Stimulated activated CD4-positive, alpha-beta T cell treated with anti-CD3 and anti-CD28 coated beads, TNF-alpha, amount 100 ng/mL, for 1 hour (primary cell): ENCODE data around the gene PAM.

Source experiments
- DNase-seq, 3 donors: peaks; one replicate each; pipeline ENCODE4 v3.0.0-alpha.2; 2020; ENCODE audit warnings: low read depth in 3 of 3, low spot score in 1 of 3

PAM gene

GRCh38 chr5:102856389-102856777 is 101.3 kb downstream of the PAM start:
- DNase-seq: no peak

DNA sequence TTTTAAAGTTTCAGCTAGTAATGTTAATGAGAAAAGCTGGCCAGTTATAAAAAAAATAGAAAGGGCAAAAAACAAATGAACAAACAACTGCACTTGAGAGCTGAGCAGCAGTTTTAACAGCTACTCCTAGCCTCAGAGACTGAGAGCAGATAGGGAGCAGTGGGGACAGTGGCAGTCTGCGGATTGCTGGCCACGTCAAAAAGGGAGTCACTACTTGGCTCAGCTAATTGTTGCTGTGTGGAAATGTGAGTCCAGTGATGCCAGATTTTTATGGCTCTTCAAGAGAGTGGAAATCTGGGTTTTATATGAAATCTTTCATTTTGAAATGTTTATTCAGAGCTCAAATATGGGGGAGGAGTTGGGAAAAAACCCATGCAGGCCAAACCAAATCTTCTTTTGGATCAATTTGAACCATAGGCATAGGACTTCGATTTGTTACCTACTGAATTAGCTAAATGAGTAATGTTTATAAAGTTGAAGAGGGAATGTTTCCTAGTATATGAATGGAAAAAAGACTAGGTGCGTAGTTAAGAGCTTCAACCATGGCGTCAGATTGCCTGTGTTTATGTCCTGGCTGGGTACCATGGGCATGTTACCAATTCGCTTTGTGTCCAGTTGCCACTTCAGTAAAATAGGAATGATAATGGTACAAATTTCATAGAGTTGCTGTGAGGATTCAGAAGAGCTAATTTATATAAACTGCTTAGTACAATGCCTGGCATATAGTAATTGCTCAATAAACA is 102.1 kb downstream of the PAM start:
- no peak for DNase-seq

- DNase-seq: no peak
Observed at GRCh38 chr5:102858221-102858620, 103.1 kb downstream of the PAM start.

DNA sequence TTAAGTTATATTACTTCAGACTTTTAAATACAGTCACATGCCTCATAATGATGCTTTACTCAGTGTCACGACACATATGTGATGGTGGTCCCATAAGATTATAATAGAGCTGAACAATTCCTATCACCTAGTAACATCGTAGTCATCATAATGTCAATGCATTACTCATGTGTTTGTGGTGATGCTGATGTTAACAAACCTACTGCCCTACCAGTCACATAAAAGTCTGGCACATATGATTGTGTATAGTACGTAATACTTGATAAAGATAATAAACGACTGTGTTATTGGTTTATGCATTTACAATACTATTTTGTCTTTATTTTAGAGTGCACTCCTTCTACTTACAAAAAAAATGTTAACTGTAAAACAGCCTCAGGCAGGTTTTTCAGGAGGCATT is 103.7 kb downstream of the PAM start:
- no peak for DNase-seq

- no peak for DNase-seq
Observed at GRCh38 chr5:102860035-102860434, 104.9 kb downstream of the PAM start.

DNA sequence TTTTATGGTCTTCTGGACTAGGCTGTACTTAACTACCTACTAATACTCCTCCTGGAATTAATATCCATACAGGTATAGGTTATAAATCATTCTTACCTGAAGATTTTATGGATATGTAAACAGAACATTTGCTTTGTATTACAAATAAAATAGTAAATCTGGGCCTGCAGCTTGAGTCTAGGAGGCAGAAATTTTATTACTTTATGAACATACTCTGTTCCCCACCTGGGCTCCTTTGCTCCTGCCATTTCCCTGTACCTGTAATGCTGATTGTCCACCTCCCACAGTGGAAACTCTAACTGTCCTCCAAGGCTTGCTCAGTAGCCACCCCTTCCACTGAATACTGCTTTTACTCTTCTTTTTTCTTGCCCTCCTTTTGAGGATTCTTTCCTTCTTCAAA is 108.0 kb downstream of the PAM start:
- DNase-seq: no peak

DNA sequence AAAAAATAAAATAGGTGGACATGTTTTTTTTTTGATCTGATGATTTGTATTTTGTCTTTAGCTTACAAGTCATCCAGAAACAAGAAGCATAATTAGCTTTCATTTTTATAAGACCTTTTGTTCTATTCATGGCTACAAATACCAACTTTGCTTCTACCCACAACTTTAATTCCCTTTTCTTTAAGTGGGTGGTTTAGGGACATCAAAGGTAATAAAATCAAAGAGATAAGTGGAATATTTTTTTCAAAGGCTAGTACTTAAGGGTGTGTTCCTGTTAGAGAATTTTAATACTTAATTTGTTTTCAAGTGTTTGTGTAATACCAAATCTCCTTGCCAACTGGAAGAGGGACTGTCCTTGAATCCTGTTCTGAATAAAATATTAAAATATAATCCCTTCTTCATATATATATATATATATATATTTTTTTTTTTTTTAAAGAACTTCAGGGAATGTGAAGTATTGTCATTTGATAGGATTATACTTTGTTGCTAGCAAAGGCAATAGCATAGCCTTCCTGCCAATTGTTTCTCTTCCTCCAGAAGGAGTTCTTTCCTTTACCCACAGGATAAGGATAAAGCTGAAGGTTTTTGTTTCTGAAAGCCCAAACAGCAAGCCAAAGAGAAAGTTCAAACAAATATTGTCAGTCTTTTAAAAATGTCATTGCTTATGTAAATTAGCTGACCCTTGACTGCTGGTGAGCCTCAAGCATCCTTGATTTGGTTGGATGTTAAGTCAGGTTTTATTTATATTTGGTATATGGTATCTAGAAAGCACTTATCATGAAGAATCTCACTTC is 108.9 kb downstream of the PAM start:
- no peak for DNase-seq

DNA sequence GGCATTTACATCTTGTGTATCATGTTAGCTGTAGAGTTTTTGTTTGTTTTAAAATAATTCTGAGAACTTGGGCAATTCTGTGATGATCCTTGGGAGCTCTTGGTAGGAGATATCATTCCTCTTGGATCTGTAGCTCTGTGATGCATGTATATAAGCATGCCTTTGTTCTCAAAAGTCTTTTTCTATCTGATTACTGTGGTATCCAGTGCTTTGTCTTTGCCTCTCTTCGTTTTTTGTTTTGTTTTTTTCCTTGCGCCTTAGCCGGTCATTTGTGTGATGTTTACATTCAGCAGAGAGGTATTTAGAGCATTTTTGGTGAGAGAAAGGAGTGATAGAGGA is 110.0 kb downstream of the PAM start:
- DNase-seq: no peak

DNA sequence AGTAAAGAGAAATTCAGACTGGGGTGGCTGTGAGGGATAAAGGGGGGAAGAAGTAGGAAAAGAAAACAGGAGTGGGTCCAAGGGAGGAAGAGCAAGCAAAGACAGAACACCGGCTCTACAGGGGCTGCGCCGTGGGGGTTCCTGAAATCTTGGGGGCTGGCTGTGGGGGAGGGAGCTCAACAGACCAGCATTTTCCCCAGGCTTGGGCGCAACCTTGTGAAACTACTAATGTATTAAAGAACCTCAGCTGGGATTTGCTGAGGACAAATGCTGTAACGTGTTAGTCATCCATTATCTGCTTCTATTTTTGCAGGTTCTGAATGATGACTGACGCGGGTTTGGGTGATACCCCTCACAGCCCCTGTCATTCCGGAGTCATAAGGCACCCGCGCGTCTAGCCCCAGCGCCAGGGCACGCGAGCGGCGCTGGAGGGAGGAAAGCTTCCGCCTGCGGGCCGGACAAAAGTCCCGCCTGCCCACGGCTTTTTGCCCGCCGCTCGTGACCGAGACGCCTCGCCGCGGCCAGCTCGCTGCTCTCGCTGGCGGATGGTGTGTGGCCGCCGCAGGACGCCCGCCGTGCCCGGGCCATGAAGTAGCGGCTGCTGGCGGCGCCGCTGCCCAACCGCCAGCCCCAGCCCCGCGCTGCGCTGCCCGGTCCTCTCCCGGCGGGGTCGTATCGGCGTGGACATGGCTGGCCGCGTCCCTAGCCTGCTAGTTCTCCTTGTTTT is 110.6 kb downstream of the PAM start:
- peak in 1 of 3 donors; percentile 3 for DNase-seq

DNA sequence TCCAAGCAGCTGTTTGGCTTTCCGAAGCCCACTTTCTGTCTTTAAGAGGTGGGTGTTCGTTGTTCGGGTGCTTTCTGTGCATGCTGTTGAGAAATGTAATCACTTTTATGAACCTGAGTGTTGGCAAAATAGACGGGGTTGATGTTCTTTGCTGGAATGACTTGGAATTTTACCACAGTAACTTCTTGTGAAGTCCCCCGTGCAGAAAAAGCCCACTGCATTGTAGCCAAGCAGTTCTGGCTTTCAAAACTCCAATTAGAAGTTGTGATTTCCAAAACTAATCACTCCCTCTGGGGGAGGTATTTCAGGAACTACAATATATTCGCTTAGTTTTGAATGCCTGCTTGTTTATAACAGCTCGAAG is 111.1 kb downstream of the PAM start:
- DNase-seq: no peak

- no peak for DNase-seq
Observed at GRCh38 chr5:102867992-102868662, 113.0 kb downstream of the PAM start.

DNA sequence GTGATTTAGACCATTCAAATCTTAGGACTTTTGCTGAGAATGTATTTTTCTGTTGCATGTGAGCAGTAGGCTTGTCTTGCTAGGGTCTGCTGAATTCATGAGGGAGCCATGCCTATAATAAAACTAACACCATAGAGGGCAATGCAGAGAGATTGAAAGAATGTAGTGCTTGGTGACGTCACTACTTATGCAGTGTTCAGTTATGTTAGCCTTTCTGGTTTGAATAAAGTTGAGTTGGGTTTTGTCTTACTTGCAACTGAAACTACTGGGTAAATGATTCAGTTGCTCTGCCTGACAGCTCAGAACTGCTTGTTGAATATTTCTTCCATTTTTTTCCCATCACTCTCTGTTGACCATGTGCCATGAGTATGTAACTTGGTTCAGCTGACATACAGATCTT is 114.1 kb downstream of the PAM start:
- no peak for DNase-seq

GRCh38 chr5:102873379-102873932 is 118.4 kb downstream of the PAM start:
- no peak for DNase-seq

DNA sequence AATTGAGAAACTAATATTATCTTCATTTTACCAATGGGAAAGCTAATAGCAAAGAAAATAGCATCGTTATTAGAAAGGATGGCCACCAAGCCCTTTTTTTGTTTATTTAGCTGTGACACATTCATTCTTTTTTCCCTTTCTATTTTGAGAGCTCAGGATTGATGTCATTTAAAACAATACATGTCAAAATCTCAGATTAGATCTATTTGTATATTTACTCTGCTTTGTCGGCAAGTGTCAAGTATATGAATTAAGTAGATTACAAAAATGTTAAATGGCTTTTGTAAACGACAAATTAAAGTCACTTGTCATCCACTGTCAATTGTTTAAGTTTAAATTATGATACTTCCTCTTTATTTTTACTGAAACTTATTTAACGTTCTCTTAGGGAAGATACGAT is 118.9 kb downstream of the PAM start:
- DNase-seq: no peak

GRCh38 chr5:102875721-102876123 is 120.6 kb downstream of the PAM start:
- DNase-seq: no peak

- no peak for DNase-seq
Observed at GRCh38 chr5:102876610-102877009, 121.5 kb downstream of the PAM start.

GRCh38 chr5:102879741-102880140 is 124.6 kb downstream of the PAM start:
- DNase-seq: no peak

GRCh38 chr5:102886586-102886985 is 131.5 kb downstream of the PAM start:
- DNase-seq: no peak

DNA sequence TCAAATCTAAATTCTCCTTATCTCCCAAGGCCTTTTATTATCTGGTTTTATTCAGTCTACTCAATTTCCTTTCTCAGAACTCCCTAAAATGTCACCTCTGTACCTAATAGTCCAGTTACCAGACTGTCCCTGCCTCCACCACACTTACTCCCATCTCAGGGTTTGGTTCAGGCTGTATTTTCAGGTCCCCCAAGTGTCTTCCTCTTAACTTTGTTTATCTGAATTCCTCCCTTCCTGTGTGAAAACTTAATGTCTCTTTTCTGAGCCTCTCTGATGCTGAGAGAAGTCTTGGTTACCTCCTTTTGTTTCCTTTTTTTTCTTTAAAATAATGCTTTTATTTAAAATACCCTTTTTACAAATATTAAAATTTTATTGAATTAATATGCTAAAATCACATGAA is 133.4 kb downstream of the PAM start:
- DNase-seq: no peak

- no peak for DNase-seq
Observed at GRCh38 chr5:102889033-102889432, 133.9 kb downstream of the PAM start.

GRCh38 chr5:102890133-102890532 is 135.0 kb downstream of the PAM start:
- DNase-seq: no peak
